Measurements from ENCODE around the gene PRRC2B. TPM values are rescaled to one million over a fixed set of nuclear protein-coding genes. Genes with fewer than 3 reads are reported as not detected.

The PRRC2B gene
- total and polyA plus RNA-seq, 2 of the 13 experiments (the other 11 are each of a cell fraction or from before 2014, with no cell fraction given) = 20.8 to 37.4 TPM

DNA sequence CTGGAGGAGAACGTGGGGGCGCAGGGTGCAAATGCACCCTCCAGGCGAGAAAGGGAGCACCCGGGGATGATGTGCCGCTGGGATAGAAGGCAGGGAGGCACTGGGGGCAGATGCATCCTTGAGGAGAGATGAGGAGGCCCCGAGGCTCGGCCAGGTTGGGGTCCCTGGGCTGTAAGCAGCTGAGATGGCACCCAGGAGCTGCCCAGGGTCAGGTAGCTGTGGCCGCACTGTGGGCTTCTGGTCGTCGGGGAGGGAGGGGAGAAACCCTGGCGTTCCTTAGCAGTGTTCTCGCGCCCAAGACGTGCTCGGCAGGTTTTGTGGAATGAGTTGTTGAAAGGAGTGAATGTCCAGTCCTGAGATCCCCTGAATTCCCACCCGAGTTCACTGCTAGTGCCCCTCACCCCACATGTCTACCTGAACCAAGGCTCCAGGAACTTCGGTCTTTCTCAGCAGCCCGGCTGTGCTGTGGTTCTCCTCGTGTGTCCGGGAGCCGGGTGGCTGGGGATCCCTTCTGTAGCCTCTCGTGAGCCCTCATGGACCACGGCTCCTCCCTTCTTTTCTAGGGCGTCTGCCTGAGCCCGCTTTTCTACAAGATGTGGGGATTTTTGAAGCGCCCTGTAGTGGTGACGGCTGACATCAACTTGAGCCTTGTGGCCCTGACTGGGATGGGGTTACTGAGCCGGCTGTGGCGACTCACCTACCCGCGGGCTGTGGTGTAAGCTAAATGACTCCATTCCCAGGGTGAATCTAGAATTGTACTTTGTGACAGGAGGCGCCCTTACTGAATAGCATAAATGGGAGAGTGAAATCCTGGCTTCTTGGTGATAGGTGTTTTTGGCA is 110.0 kb downstream of the PRRC2B start (continued):
- TF ChIP-seq, protein P1, sequence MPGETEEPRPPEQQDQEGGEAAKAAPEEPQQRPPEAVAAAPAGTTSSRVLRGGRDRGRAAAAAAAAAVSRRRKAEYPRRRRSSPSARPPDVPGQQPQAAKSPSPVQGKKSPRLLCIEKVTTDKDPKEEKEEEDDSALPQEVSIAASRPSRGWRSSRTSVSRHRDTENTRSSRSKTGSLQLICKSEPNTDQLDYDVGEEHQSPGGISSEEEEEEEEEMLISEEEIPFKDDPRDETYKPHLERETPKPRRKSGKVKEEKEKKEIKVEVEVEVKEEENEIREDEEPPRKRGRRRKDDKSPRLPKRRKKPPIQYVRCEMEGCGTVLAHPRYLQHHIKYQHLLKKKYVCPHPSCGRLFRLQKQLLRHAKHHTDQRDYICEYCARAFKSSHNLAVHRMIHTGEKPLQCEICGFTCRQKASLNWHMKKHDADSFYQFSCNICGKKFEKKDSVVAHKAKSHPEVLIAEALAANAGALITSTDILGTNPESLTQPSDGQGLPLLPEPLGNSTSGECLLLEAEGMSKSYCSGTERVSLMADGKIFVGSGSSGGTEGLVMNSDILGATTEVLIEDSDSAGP (CRISPR knock-in tag; IDR thresholded peaks at IDR 0.05; ENCODE audit: borderline replicate concordance) = no peak
- TF ChIP-seq ONECUT2 (CRISPR knock-in tag; IDR thresholded peaks at IDR 0.05) (no peak), ZNF891 (CRISPR knock-in tag; IDR thresholded peaks at IDR 0.05) (0 out of 2 replicates have a peak, but pooled peaks have one; percentile 7), XBP1 (CRISPR knock-in tag; IDR thresholded peaks at IDR 0.05) (no peak), MTA1 (CRISPR knock-in tag; IDR thresholded peaks at IDR 0.05; ENCODE audit: borderline replicate concordance) (peak; percentile 11; the same call in 1 of the 2 replicates), ZBTB42 (CRISPR knock-in tag; IDR thresholded peaks at IDR 0.05) (no peak), ZSCAN22 (CRISPR knock-in tag; IDR thresholded peaks at IDR 0.05) (no peak), JUNB (CRISPR knock-in tag; IDR thresholded peaks at IDR 0.05; ENCODE audit: borderline replicate concordance) (no peak), ZNF12 (CRISPR knock-in tag; IDR thresholded peaks at IDR 0.05) (no peak), ZSCAN30 (CRISPR knock-in tag; IDR thresholded peaks at IDR 0.05) (no peak), FOXO1 (CRISPR knock-in tag; IDR thresholded peaks at IDR 0.05) (no peak), SOX6 (IDR thresholded peaks at IDR 0.05) (no peak), SOX6 (CRISPR knock-in tag; IDR thresholded peaks at IDR 0.05) (0 out of 2 replicates have a peak, but pooled peaks have one; percentile 22), ATF6 (CRISPR knock-in tag; conservative IDR thresholded peaks at IDR 0.05) (no peak), ARHGAP35 (CRISPR knock-in tag; IDR thresholded peaks at IDR 0.05; ENCODE audit: borderline replicate concordance) (no peak), ATF7 (IDR thresholded peaks at IDR 0.05) (no peak), ATF7 (CRISPR knock-in tag; IDR thresholded peaks at IDR 0.05) (peak; percentile 51; the same call in 1 of the 2 replicates), TEAD3 (CRISPR knock-in tag; optimal IDR thresholded peaks at IDR 0.05; ENCODE audit: borderline replicate concordance) (no peak), NKX3-1 (CRISPR knock-in tag; IDR thresholded peaks at IDR 0.05) (no peak), ZKSCAN8 (CRISPR knock-in tag; IDR thresholded peaks at IDR 0.05; ENCODE audit: borderline replicate concordance) (no peak), SMC3 (IDR thresholded peaks at IDR 0.05; ENCODE audit: low read length) (no peak), NCOA5 (CRISPR knock-in tag; IDR thresholded peaks at IDR 0.05) (no peak), ZNF546 (CRISPR knock-in tag; conservative IDR thresholded peaks at IDR 0.05) (no peak), ZSCAN29 (CRISPR knock-in tag; conservative IDR thresholded peaks at IDR 0.05) (no peak), CENPT (CRISPR knock-in tag; IDR thresholded peaks at IDR 0.05; ENCODE audit: low read depth) (no peak), ELF3 (CRISPR knock-in tag; IDR thresholded peaks at IDR 0.05) (no peak), ZNF317 (CRISPR knock-in tag; IDR thresholded peaks at IDR 0.05) (peak; percentile 88)
- TF ChIP-seq, protein P2, sequence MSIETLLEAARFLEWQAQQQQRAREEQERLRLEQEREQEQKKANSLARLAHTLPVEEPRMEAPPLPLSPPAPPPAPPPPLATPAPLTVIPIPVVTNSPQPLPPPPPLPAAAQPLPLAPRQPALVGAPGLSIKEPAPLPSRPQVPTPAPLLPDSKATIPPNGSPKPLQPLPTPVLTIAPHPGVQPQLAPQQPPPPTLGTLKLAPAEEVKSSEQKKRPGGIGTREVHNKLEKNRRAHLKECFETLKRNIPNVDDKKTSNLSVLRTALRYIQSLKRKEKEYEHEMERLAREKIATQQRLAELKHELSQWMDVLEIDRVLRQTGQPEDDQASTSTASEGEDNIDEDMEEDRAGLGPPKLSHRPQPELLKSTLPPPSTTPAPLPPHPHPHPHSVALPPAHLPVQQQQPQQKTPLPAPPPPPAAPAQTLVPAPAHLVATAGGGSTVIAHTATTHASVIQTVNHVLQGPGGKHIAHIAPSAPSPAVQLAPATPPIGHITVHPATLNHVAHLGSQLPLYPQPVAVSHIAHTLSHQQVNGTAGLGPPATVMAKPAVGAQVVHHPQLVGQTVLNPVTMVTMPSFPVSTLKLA (IDR thresholded peaks at IDR 0.05) = no peak
